IMR-90 (cell line): ENCODE measurements around the gene CFAP299. TPM values are rescaled to one million over a fixed set of nuclear protein-coding genes. Genes with fewer than 3 reads are reported as not detected.

ENCODE experiments used
- ATAC-seq: fragments of 200-7000 bp; cut with Tn5 transposase; 2 replicates; pipeline ENCODE4 v1.9.1; 2020; ENCODE audit warnings: low read depth, mild to moderate bottlenecking, moderate library complexity
- BruUV-seq: library from RNA; stranded (reverse); fragments of 400-500 nt; replicated peaks from 2 replicates; lab custom pipeline; 2021; lab: Mats Ljungman, UMichigan
- CTCF ChIA-PET: fragments of 300-600 bp; formaldehyde crosslinking; extraction: SDS; loops from one replicate; lab custom pipeline; 2021; ENCODE audit warnings: antibody characterized with exemption; lab: Yijun Ruan, JAX
- POLR2A ChIA-PET: fragments of 300-600 bp; sonication (Branson Sonifier 250); formaldehyde crosslinking; loops from one replicate; lab custom pipeline; 2022; ENCODE audit warnings: antibody characterized with exemption; ENCODE audit not compliant: unreplicated experiment; lab: Charles Lee
- DNase-seq: peaks from one replicate; pipeline ENCODE4 v3.0.0; 2013
- H2AFZ ChIP-seq: replicated peaks from 2 replicates; pipeline ENCODE3; 2013; ENCODE audit warnings: low read length, mild to moderate bottlenecking; ENCODE audit not compliant: poor library complexity
- H2AK5ac ChIP-seq: 2 replicates; pipeline ENCODE4 v1.6.1; 2013; ENCODE audit warnings: low read depth, low read length, inconsistent platforms
- H2AK9ac ChIP-seq: replicated peaks from 2 replicates; pipeline ENCODE3; 2013; ENCODE audit warnings: mild to moderate bottlenecking, low read depth, low read length, moderate library complexity; ENCODE audit not compliant: poor library complexity
- H2BK120ac ChIP-seq: 2 replicates; pipeline ENCODE4 v1.6.1; 2013; ENCODE audit warnings: low read depth, low read length, inconsistent platforms
- H2BK15ac ChIP-seq: 3 replicates; pipeline ENCODE4 v1.6.1; 2013; ENCODE audit warnings: low read depth, low read length, inconsistent platforms
- H2BK20ac ChIP-seq: 2 replicates; pipeline ENCODE4 v1.6.1; 2013; ENCODE audit warnings: low read depth, mild to moderate bottlenecking, inconsistent platforms, low read length, moderate library complexity
- H2BK5ac ChIP-seq: 2 replicates; pipeline ENCODE4 v1.6.1; 2013; ENCODE audit warnings: mild to moderate bottlenecking, low read depth, low read length, inconsistent platforms; ENCODE audit not compliant: poor library complexity, severe bottlenecking
- H3K14ac ChIP-seq: replicated peaks from 2 replicates; pipeline ENCODE4 v1.6.1; 2013; ENCODE audit warnings: low read depth, low read length, inconsistent platforms
- H3K18ac ChIP-seq: 2 replicates; pipeline ENCODE4 v1.6.1; 2013; ENCODE audit warnings: low read depth, low read length, control low read depth
- H3K23ac ChIP-seq: 2 replicates; pipeline ENCODE4 v1.6.1; 2013; ENCODE audit warnings: low read depth, low read length, inconsistent platforms
- H3K27ac ChIP-seq: 2 replicates; pipeline ENCODE4 v1.5.1; 2013; ENCODE audit warnings: mild to moderate bottlenecking, control low read depth, low read length; ENCODE audit not compliant: insufficient read depth
- H3K27me3 ChIP-seq: 2 replicates; pipeline ENCODE4 v1.6.1; 2013; ENCODE audit warnings: low read length; ENCODE audit not compliant: control insufficient read depth, insufficient read depth
- H3K36me3 ChIP-seq: 2 replicates; pipeline ENCODE4 v1.6.1; 2013; ENCODE audit warnings: low read length, mixed read lengths; ENCODE audit not compliant: control insufficient read depth, insufficient read depth
- H3K4ac ChIP-seq: 2 replicates; pipeline ENCODE4 v1.6.1; 2013; ENCODE audit warnings: low read depth, low read length, inconsistent platforms
- H3K4me1 ChIP-seq: 2 replicates; pipeline ENCODE4 v1.6.1; 2013; ENCODE audit warnings: low read length, mixed read lengths; ENCODE audit not compliant: control insufficient read depth, insufficient read depth
- H3K4me2 ChIP-seq: 2 replicates; pipeline ENCODE4 v1.6.1; 2013; ENCODE audit warnings: low read depth, mild to moderate bottlenecking, control low read depth, low read length, moderate library complexity
- H3K4me3 ChIP-seq: 2 replicates; pipeline ENCODE4 v1.5.1; 2013; ENCODE audit warnings: low read depth, mild to moderate bottlenecking, control low read depth, low read length, moderate library complexity; ENCODE audit not compliant: insufficient read depth
- H3K56ac ChIP-seq: 2 replicates; pipeline ENCODE4 v1.6.1; 2013; ENCODE audit warnings: low read length, inconsistent platforms; ENCODE audit not compliant: insufficient read depth; ENCODE audit errors: extremely low read depth
- H3K79me1 ChIP-seq, 2 experiments: 2 replicates each; pipeline ENCODE4 v1.6.1; 2013; ENCODE audit warnings: low read length in 2 of 2, inconsistent platforms in 1 of 2, low read depth in 1 of 2
- H3K9ac ChIP-seq: 2 replicates; pipeline ENCODE4 v1.6.1; 2013; ENCODE audit warnings: low read depth, low read length, control low read depth
- H3K9me1 ChIP-seq: 2 replicates; pipeline ENCODE4 v1.6.1; 2013; ENCODE audit warnings: low read length, inconsistent platforms; ENCODE audit not compliant: insufficient read depth
- H3K9me3 ChIP-seq: 2 replicates; pipeline ENCODE4 v1.6.1; 2013; ENCODE audit warnings: low read length; ENCODE audit not compliant: control insufficient read depth, insufficient read depth
- H4K20me1 ChIP-seq: 2 replicates; pipeline ENCODE4 v1.6.1; 2013; ENCODE audit warnings: low read length, inconsistent platforms; ENCODE audit not compliant: insufficient read depth
- H4K5ac ChIP-seq: 2 replicates; pipeline ENCODE4 v1.6.1; 2013; ENCODE audit warnings: mild to moderate bottlenecking, low read depth, low read length, control low read depth
- H4K8ac ChIP-seq, 2 experiments: 2 replicates each; pipeline ENCODE4 v1.6.1; 2013; ENCODE audit warnings: low read depth in 2 of 2, low read length in 2 of 2, control low read depth in 1 of 2, inconsistent platforms in 1 of 2
- H4K91ac ChIP-seq: 2 replicates; pipeline ENCODE4 v1.6.1; 2013; ENCODE audit warnings: low read depth, low read length, inconsistent platforms; ENCODE audit not compliant: insufficient read depth
- BHLHE40 ChIP-seq: fragments of 150-350 bp; IDR thresholded peaks from 2 replicates; pipeline ENCODE4 v1.6.1; 2016; ENCODE audit warnings: mild to moderate bottlenecking, low read depth, low read length
- CEBPB ChIP-seq: IDR thresholded peaks from 2 replicates; pipeline ENCODE4 v1.6.1; 2012; ENCODE audit warnings: low read depth, low read length, improper control_type of control experiment
- CHD1 ChIP-seq: IDR thresholded peaks from 2 replicates; pipeline ENCODE4 v1.6.1; 2012; ENCODE audit warnings: low read depth, low read length, improper control_type of control experiment
- CTCF ChIP-seq: conservative IDR thresholded peaks from 2 replicates; pipeline ENCODE4 v1.5.1; 2012; ENCODE audit warnings: mild to moderate bottlenecking, low read depth, low read length, improper control_type of control experiment
- ELK1 ChIP-seq: fragments of 150-350 bp; IDR thresholded peaks from 2 replicates; pipeline ENCODE4 v1.6.1; 2016; ENCODE audit warnings: low read depth, mild to moderate bottlenecking, low read length, moderate library complexity, borderline replicate concordance
- FOS ChIP-seq: fragments of 150-350 bp; IDR thresholded peaks from 2 replicates; pipeline ENCODE4 v1.6.1; 2016; ENCODE audit warnings: low read depth, low read length
- MAFK ChIP-seq: IDR thresholded peaks from 2 replicates; pipeline ENCODE4 v1.6.1; 2012; ENCODE audit warnings: low read depth, low read length, improper control_type of control experiment
- MAZ ChIP-seq: IDR thresholded peaks from 2 replicates; pipeline ENCODE4 v1.6.1; 2012; ENCODE audit warnings: low read depth, mild to moderate bottlenecking, low read length, improper control_type of control experiment, moderate library complexity, borderline replicate concordance
- MXI1 ChIP-seq: IDR thresholded peaks from 2 replicates; pipeline ENCODE4 v1.6.1; 2012; ENCODE audit warnings: low read depth, mild to moderate bottlenecking, low read length, moderate library complexity, borderline replicate concordance
- POLR2A ChIP-seq: IDR thresholded peaks from 2 replicates; pipeline ENCODE4 v1.6.1; 2012; ENCODE audit warnings: mild to moderate bottlenecking, low read depth, low read length
- RAD21 ChIP-seq: IDR thresholded peaks from 2 replicates; pipeline ENCODE4 v1.6.1; 2012; ENCODE audit warnings: low read length, improper control_type of control experiment
- RCOR1 ChIP-seq: IDR thresholded peaks from 2 replicates; pipeline ENCODE4 v1.6.1; 2012; ENCODE audit warnings: mild to moderate bottlenecking, low read length, improper control_type of control experiment; ENCODE audit not compliant: insufficient replicate concordance
- RFX5 ChIP-seq: IDR thresholded peaks from 2 replicates; pipeline ENCODE4 v1.8.0; 2012; ENCODE audit warnings: low read depth, mild to moderate bottlenecking, low read length, moderate library complexity
- SMC3 ChIP-seq: fragments of 150-350 bp; IDR thresholded peaks from 2 replicates; pipeline ENCODE4 v1.6.1; 2016; ENCODE audit warnings: low read depth, mild to moderate bottlenecking, antibody characterized with exemption, low read length, moderate library complexity
- WGBS, 2 experiments: methylation state at CpG; one replicate each; pipeline versions ENCODE4 v1.1.5 to v1.1.7; 2013; ENCODE audit warnings: missing lambda C conversion rate in 2 of 2; ENCODE audit not compliant: insufficient read length in 1 of 2; ENCODE audit errors: extremely low coverage in 2 of 2; 5-methylcytosine and 5-hydroxymethylcytosine counted together
- dilution Hi-C: fragments of 300-500 bp; cut with HindIII; formaldehyde crosslinking; loops from one replicate; pipeline ENCODE4 v1.14.3; 2018; ENCODE audit warnings: low sequenced_read_pairs; ENCODE audit not compliant: unreplicated experiment
- in situ Hi-C: fragments of 300-500 bp; cut with MboI; formaldehyde crosslinking; loops from 3 replicates; pipeline ENCODE4 v1.14.3; 2019; ENCODE audit warnings: low sequenced_read_pairs, inconsistent platforms, mixed read lengths
- intact Hi-C: fragments of 100-400 bp; cut with micrococcal nuclease; formaldehyde crosslinking; loops from 2 replicates; pipeline ENCODE4 v1.10.0; 2022
- polyA plus RNA-seq, 3 experiments: library from polyadenylated mRNA; depleted of rRNA; stranded (reverse); fragments of >200 nt; gene quantifications; 2 replicates each; pipeline ENCODE4 v1.2.3, GENCODE V29; 2012; ENCODE audit warnings: low replicate concordance in 1 of 3
- total RNA-seq: library from RNA; depleted of rRNA; stranded (reverse); fragments of >200 nt; gene quantifications from 2 replicates; pipeline ENCODE4 v1.2.3, GENCODE V29; 2012
- TF ChIP-seq, protein P1 (sequence below): fragments of 150-350 bp; IDR thresholded peaks from 2 replicates; pipeline ENCODE4 v1.6.1; 2017; ENCODE audit warnings: mild to moderate bottlenecking, antibody characterized with exemption, low read length, low read depth

Gene CFAP299
- total and polyA plus RNA-seq, 2 of the 4 experiments (the other 2 are of a cell fraction): 1.0 to 1.1 TPM

- no CpG with 5 or more reads among the region's 8 CpGs for WGBS, 2 experiments
- Histone ChIP-seq H4K20me1 (no peaks in the 10 kb centered on the region; the same call in 1 of the 2 replicates), H2BK5ac (no peak overlapping the region), H2AK5ac (no peak overlapping the region), H3K23ac (no peak overlapping the region), H2AK9ac (no peak overlapping the region), H3K4me1 (no peaks in the 10 kb centered on the region; the same call in 1 of the 2 replicates), H3K14ac (no peak overlapping the region; the same call in 1 of the 2 replicates), H3K18ac (no peak overlapping the region), H3K9me3 (0 out of 2 replicates have a peak, but pooled peaks cover 2% of the 10 kb centered on the region), H3K4me2 (no peak overlapping the region), H3K9me1 (peaks cover 2% of the 10 kb centered on the region; the same call in 1 of the 2 replicates), H4K8ac (no peak overlapping the region), H2BK15ac (no peak overlapping the region), H3K9ac (no peak overlapping the region), H3K4ac (no peak overlapping the region), H4K5ac (no peak overlapping the region), H2BK20ac (no peak overlapping the region), H4K91ac (no peak overlapping the region), H3K27ac (no peak overlapping the region), H3K36me3 (no peaks in the 10 kb centered on the region), H3K4me3 (no peak overlapping the region), H3K79me1 (peaks cover 0 to 3% of the 10 kb centered on the region in 2 experiments; a peak in 1 of 4 replicates), H3K56ac (no peak overlapping the region), H2BK120ac (no peak overlapping the region), H2AFZ (peak overlapping the region; percentile 21), H3K27me3 (no peaks in the 10 kb centered on the region)
- POLR2A ChIA-PET: no interaction called here
- ATAC-seq: no peak
- in situ Hi-C loops: no loop called here
- intact Hi-C loops: no loop called here
- no peak for TF ChIP-seq CTCF
- TF ChIP-seq MAZ: no peak
- TF ChIP-seq, protein P1, sequence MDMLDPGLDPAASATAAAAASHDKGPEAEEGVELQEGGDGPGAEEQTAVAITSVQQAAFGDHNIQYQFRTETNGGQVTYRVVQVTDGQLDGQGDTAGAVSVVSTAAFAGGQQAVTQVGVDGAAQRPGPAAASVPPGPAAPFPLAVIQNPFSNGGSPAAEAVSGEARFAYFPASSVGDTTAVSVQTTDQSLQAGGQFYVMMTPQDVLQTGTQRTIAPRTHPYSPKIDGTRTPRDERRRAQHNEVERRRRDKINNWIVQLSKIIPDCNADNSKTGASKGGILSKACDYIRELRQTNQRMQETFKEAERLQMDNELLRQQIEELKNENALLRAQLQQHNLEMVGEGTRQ: no peak
- no peak for TF ChIP-seq CEBPB
- TF ChIP-seq SMC3: no peak
- TF ChIP-seq ELK1: no peak
- TF ChIP-seq MXI1: no peak
- TF ChIP-seq FOS: no peak
- TF ChIP-seq POLR2A: no peak
- TF ChIP-seq CHD1: no peak
- TF ChIP-seq RFX5: no peak
- TF ChIP-seq RAD21: no peak
- TF ChIP-seq BHLHE40: no peak
- no peak for TF ChIP-seq MAFK
- no peak for TF ChIP-seq RCOR1
- DNase-seq: no peak
- dilution Hi-C loops: no loop called here
- CTCF ChIA-PET: no interaction called here
- no TSS peak for BruUV-seq
Measured at GRCh38 chr4:80388284-80388607, 52.7 kb downstream of the CFAP299 start.
